ENCODE data around the gene BEAN1. TPM values are rescaled to one million over a fixed set of nuclear protein-coding genes. Genes with fewer than 3 reads are reported as not detected.

Gene BEAN1
- total RNA-seq, 1 donor from 2014 or later = 1.2 TPM

GRCh38 chr16:66421891-66422290 is 5.2 kb upstream of the BEAN1 start:
- Mint-ChIP-seq H3K9me3 (ENCODE audit: unreplicated experiment) (peaks cover 11% of the 10 kb centered on the region), H3K4me1 (ENCODE audit: low read depth, unreplicated experiment) (peaks cover 2% of the 10 kb centered on the region), H3K36me3 (ENCODE audit: low read depth, unreplicated experiment) (no peaks in the 10 kb centered on the region), H3K27ac (ENCODE audit: unreplicated experiment) (no peak overlapping the region), H3K4me3 (ENCODE audit: unreplicated experiment) (no peak overlapping the region), H3K27me3 (ENCODE audit: low read depth, unreplicated experiment) (peaks cover 52% of the 10 kb centered on the region)
- Histone ChIP-seq H3K4me3 (ENCODE audit: insufficient read depth, low read depth, low read length) (no peak overlapping the region), H3K27ac (ENCODE audit: low read depth, low read length) (no peak overlapping the region), H2AFZ (ENCODE audit: low read depth, low read length) (no peak overlapping the region), H3K27me3 (ENCODE audit: insufficient read depth, low read length) (peaks cover 29% of the 10 kb centered on the region), H3K36me3 (ENCODE audit: insufficient read depth, low read length) (no peaks in the 10 kb centered on the region), H3K4me1 (ENCODE audit: insufficient read depth, low read length) (no peaks in the 10 kb centered on the region), H4K20me1 (ENCODE audit: insufficient read depth, low read length) (no peaks in the 10 kb centered on the region), H3K79me2 (ENCODE audit: insufficient read depth, low read length) (no peaks in the 10 kb centered on the region), H3K9ac (ENCODE audit: low read length) (no peak overlapping the region), H3K4me2 (ENCODE audit: low read length) (no peak overlapping the region), H3K9me3 (ENCODE audit: insufficient read depth, low read depth, low read length) (peaks cover 3% of the 10 kb centered on the region)
- DNase-seq (ENCODE audit: low read depth) = no peak
- no peak for FAIRE-seq
- TF ChIP-seq CTCF (IDR thresholded peaks at IDR 0.05; ENCODE audit: insufficient read depth, low read depth, low read length) = no peak
- no peak for TF ChIP-seq EZH2 (IDR thresholded peaks at IDR 0.05; ENCODE audit: insufficient read depth, low read length)

- peaks cover 52% of the 10 kb centered on the region for H3K27me3 Mint-ChIP-seq (ENCODE audit: low read depth, unreplicated experiment)
- no peaks in the 10 kb centered on the region for H3K4me1 ChIP-seq (ENCODE audit: insufficient read depth, low read length)
- no peaks in the 10 kb centered on the region for H3K36me3 Mint-ChIP-seq (ENCODE audit: low read depth, unreplicated experiment)
- no peak overlapping the region for H2AFZ ChIP-seq (ENCODE audit: low read depth, low read length)
- FAIRE-seq (no peak), DNase-seq (ENCODE audit: low read depth) (no peak)
- no peaks in the 10 kb centered on the region for H3K9me3 ChIP-seq (ENCODE audit: insufficient read depth, low read depth, low read length)
- H3K36me3 ChIP-seq (ENCODE audit: insufficient read depth, low read length) = no peaks in the 10 kb centered on the region
- no peak overlapping the region for H3K27ac Mint-ChIP-seq (ENCODE audit: unreplicated experiment)
- H3K4me2 ChIP-seq (ENCODE audit: low read length) = no peak overlapping the region
- peaks cover 6% of the 10 kb centered on the region for H3K9me3 Mint-ChIP-seq (ENCODE audit: unreplicated experiment)
- no peaks in the 10 kb centered on the region for H3K4me1 Mint-ChIP-seq (ENCODE audit: low read depth, unreplicated experiment)
- no peak overlapping the region for H3K9ac ChIP-seq (ENCODE audit: low read length)
- no peaks in the 10 kb centered on the region for H3K79me2 ChIP-seq (ENCODE audit: insufficient read depth, low read length)
- H3K4me3 ChIP-seq (ENCODE audit: insufficient read depth, low read depth, low read length) = no peak overlapping the region
- no peak overlapping the region for H3K4me3 Mint-ChIP-seq (ENCODE audit: unreplicated experiment)
- no peak overlapping the region for H3K27ac ChIP-seq (ENCODE audit: low read depth, low read length)
- H4K20me1 ChIP-seq (ENCODE audit: insufficient read depth, low read length) = no peaks in the 10 kb centered on the region
- H3K27me3 ChIP-seq (ENCODE audit: insufficient read depth, low read length) = peaks cover 29% of the 10 kb centered on the region
- TF ChIP-seq CTCF (IDR thresholded peaks at IDR 0.05; ENCODE audit: insufficient read depth, low read depth, low read length) (no peak), EZH2 (IDR thresholded peaks at IDR 0.05; ENCODE audit: insufficient read depth, low read length) (no peak)
These were observed 4.7 kb upstream of the BEAN1 start for GRCh38 chr16:66422366-66422765.

DNA sequence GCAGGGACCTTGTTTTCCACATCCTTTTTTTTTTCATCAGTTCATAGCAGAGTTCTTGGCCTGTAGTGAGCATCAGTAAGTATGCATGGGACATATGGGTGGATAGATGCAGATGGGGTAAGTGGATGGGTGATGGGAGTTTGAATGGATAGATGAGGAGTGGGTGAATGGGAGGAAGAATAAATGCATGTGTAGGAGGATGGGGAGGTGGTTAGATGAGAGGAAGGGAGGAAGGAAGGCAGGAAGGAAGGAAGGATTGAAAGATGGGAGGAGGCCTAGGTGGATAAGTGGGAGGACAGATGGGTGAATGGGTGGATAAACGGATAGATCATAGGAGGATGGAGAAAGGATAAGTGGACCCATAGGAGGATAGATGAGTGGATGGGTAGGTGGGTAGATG is 3.9 kb upstream of the BEAN1 start:
- TF ChIP-seq CTCF (IDR thresholded peaks at IDR 0.05; ENCODE audit: insufficient read depth, low read depth, low read length) (no peak), EZH2 (IDR thresholded peaks at IDR 0.05; ENCODE audit: insufficient read depth, low read length) (no peak)
- FAIRE-seq = no peak

More for the DNA sequence above, 3.9 kb upstream of the BEAN1 start:
- Histone ChIP-seq H3K27ac (ENCODE audit: low read depth, low read length) (no peak overlapping the region), H3K4me2 (ENCODE audit: low read length) (no peak overlapping the region), H3K9ac (ENCODE audit: low read length) (no peak overlapping the region), H3K4me1 (ENCODE audit: insufficient read depth, low read length) (no peaks in the 10 kb centered on the region), H3K36me3 (ENCODE audit: insufficient read depth, low read length) (no peaks in the 10 kb centered on the region), H3K9me3 (ENCODE audit: insufficient read depth, low read depth, low read length) (no peaks in the 10 kb centered on the region), H2AFZ (ENCODE audit: low read depth, low read length) (no peak overlapping the region), H4K20me1 (ENCODE audit: insufficient read depth, low read length) (peaks cover 4% of the 10 kb centered on the region), H3K79me2 (ENCODE audit: insufficient read depth, low read length) (no peaks in the 10 kb centered on the region), H3K4me3 (ENCODE audit: insufficient read depth, low read depth, low read length) (no peak overlapping the region), H3K27me3 (ENCODE audit: insufficient read depth, low read length) (peaks cover 35% of the 10 kb centered on the region)
- H3K36me3 Mint-ChIP-seq (ENCODE audit: low read depth, unreplicated experiment) = no peaks in the 10 kb centered on the region
- no peak overlapping the region for H3K27ac Mint-ChIP-seq (ENCODE audit: unreplicated experiment)
- H3K27me3 Mint-ChIP-seq (ENCODE audit: low read depth, unreplicated experiment) = peaks cover 53% of the 10 kb centered on the region
- peaks cover 2% of the 10 kb centered on the region for H3K9me3 Mint-ChIP-seq (ENCODE audit: unreplicated experiment)
- no peak for DNase-seq (ENCODE audit: low read depth)
- H3K4me3 Mint-ChIP-seq (ENCODE audit: unreplicated experiment) = no peak overlapping the region
- H3K4me1 Mint-ChIP-seq (ENCODE audit: low read depth, unreplicated experiment) = no peaks in the 10 kb centered on the region

All from astrocyte (in vitro differentiated cells and primary cell).